Ovary (tissue), 9 donors: ENCODE results near the gene GLB1L2. TPM values are rescaled to one million over a fixed set of nuclear protein-coding genes. Genes with fewer than 3 reads are reported as not detected.

Source experiments
- DNase-seq, 5 donors: peaks; one replicate each; pipeline ENCODE4 v3.0.0-alpha.2; 2019 to 2020
- H3K27ac ChIP-seq, 2 donors: fragments of 200-600 bp; one replicate each; pipeline versions ENCODE4 v1.5.1 to v1.8.0; 2019 to 2022
- H3K27me3 ChIP-seq: fragments of 200-600 bp; one replicate; pipeline ENCODE4 v1.8.0; 2022
- H3K36me3 ChIP-seq: fragments of 200-600 bp; sonication (generic); one replicate; pipeline ENCODE4 v1.5.1; 2019
- H3K4me1 ChIP-seq: one replicate; pipeline ENCODE4 v1.8.1; 2013; ENCODE audit warnings: mild to moderate bottlenecking, moderate library complexity; ENCODE audit not compliant: insufficient read depth
- H3K4me3 ChIP-seq: fragments of 200-600 bp; sonication (generic); one replicate; pipeline ENCODE4 v1.5.1; 2017
- H3K9me3 ChIP-seq, 2 donors: fragments of 200-600 bp in 1 of 2; sonication (generic) in 1 of 2; one replicate each; pipeline versions ENCODE4 v1.5.1 to v1.8.1; 2013 to 2019; ENCODE audit warnings: mild to moderate bottlenecking in 1 of 2, moderate library complexity in 1 of 2
- EP300 ChIP-seq: sonication (generic); formaldehyde crosslinking; IDR thresholded peaks from one replicate; pipeline ENCODE4 v1.6.1; 2017; ENCODE audit warnings: antibody characterized with exemption
- POLR2A ChIP-seq: fragments of 450-650 bp; IDR thresholded peaks from one replicate; pipeline ENCODE4 v1.6.1; 2017; ENCODE audit warnings: antibody characterized with exemption, mild to moderate bottlenecking, moderate library complexity
- WGBS, 3 donors: extraction: QIAGEN DNeasy Blood & Tissue Kit in 1 of 3; methylation state at CpG; one replicate each; pipeline versions ENCODE4 v1.1.5 to v1.1.7; 2013 to 2017; 5-methylcytosine and 5-hydroxymethylcytosine counted together
- intact Hi-C, 4 donors: fragments of 100-400 bp; cut with DNase I; formaldehyde crosslinking; loops; one replicate each; pipeline versions ENCODE4 v1.11.0 to v1.15.1; 2022 to 2023
- polyA plus RNA-seq, 2 donors: library from polyadenylated mRNA; stranded (reverse); fragments of 200-250 nt in 1 of 2; fragments of 350-450 nt in 1 of 2; fragmentation: Illumina TruSeq in 1 of 2; extraction: RNeasy Lipid Tissue Mini Kit (QIAGEN cat#74804) in 1 of 2; gene quantifications; one replicate each; pipeline ENCODE4 v1.2.3, GENCODE V29; 2013 to 2014
- total RNA-seq, 7 donors: library from RNA; depleted of rRNA in 2 of 7; stranded (reverse); fragments of >200 nt in 2 of 7; fragmentation: NEBNext Ultra II Directional in 3 of 7; extraction: Animal tissue kit (Norgen Biotek cat#: 25700) in 3 of 7; gene quantifications; one replicate each; pipeline versions ENCODE4 v1.1.0 to v1.2.4, GENCODE V29; 2016 to 2023
- TF ChIP-seq, protein P1 (sequence below), 3 donors: fragments of 450-650 bp in 2 of 3; fragments of 200-600 bp in 1 of 3; IDR thresholded peaks; one replicate each; pipeline versions ENCODE4 v1.5.1 to v1.8.0; 2016 to 2022; ENCODE audit warnings: antibody characterized with exemption in 3 of 3, mild to moderate bottlenecking in 1 of 3
- donor health status: DM: no; HTN: no; CAD: no; lungs with moderate emphysema.
- donor health status: DM: no; HTN: no; CAD: no.
- donor health status: Bipolar disorder and iron deficiency.
- donor health status: DM: yes; HTN: yes; CAD: no.
- donor health status: DM: no; HTN: no; CAD: no.
- donor health status: DM: yes; HTN: yes; CAD: no.

Gene GLB1L2
- total and polyA plus RNA-seq, 9 donors: 9.8 to 24.6 (median 15.6) TPM

DNA sequence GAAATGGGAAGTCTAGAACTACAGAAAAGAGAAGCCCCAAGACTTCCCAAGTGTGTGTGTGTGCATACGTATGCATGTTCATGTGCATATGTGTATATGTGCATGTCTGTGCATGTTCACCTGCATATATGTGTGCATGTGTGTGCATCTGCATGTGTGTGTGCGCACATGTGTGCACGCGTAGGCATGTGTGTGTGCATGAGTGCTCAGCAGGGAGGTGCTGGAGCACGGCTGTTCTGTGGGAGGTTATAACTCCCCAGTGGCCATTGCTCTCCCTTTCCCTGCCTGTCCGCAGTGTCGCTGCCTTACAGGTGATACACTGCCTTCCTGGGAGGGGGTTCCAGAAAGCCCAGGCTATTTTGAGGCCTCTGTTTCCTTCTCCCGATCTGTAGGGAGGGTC lies 50.5 kb downstream of the GLB1L2 start:
- no peaks in the 10 kb centered on the region for H3K4me1 ChIP-seq
- H3K27me3 ChIP-seq: no peaks in the 10 kb centered on the region
- H3K36me3 ChIP-seq: no peaks in the 10 kb centered on the region
- no peaks in the 10 kb centered on the region for H3K9me3 ChIP-seq
- no peak for DNase-seq
- WGBS, 3 donors: 75 to 86% (median 86%) methylated on average over 8 of the region's 8 CpGs
- no peak overlapping the region for H3K4me3 ChIP-seq
- H3K27ac ChIP-seq: no peak overlapping the region
- intact Hi-C loops: no loop called here
- no peak for TF ChIP-seq POLR2A
- TF ChIP-seq, protein P1, sequence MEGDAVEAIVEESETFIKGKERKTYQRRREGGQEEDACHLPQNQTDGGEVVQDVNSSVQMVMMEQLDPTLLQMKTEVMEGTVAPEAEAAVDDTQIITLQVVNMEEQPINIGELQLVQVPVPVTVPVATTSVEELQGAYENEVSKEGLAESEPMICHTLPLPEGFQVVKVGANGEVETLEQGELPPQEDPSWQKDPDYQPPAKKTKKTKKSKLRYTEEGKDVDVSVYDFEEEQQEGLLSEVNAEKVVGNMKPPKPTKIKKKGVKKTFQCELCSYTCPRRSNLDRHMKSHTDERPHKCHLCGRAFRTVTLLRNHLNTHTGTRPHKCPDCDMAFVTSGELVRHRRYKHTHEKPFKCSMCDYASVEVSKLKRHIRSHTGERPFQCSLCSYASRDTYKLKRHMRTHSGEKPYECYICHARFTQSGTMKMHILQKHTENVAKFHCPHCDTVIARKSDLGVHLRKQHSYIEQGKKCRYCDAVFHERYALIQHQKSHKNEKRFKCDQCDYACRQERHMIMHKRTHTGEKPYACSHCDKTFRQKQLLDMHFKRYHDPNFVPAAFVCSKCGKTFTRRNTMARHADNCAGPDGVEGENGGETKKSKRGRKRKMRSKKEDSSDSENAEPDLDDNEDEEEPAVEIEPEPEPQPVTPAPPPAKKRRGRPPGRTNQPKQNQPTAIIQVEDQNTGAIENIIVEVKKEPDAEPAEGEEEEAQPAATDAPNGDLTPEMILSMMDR (IDR thresholded peaks at IDR 0.05): no peak
- no peak for TF ChIP-seq EP300

DNA sequence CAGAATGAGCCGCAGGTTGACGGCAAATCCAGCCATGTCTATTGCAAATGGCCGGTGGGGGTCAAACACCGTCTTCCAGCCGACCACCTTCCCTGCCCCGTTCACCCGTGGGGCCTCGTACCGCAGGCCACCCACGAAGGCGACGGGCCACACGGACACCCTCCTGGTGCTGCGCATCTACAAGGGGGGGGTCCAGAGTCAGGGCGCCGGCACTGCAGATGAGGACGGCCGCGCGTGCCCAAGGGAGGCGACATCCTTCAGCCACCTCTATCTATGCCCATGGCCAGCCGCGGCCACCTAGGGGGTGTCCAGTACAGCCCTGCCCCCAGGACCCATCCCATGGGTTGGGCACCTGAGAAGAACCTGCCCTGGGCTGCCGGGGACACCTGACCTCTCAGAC lies 51.0 kb downstream of the GLB1L2 start:
- 93 to 94% (median 93%) methylated on average over 24 of the region's 24 CpGs for WGBS, 3 donors
- Histone ChIP-seq H3K4me3 (no peak overlapping the region), H3K36me3 (no peaks in the 10 kb centered on the region), H3K27ac (no peak overlapping the region), H3K9me3 (no peaks in the 10 kb centered on the region), H3K27me3 (no peaks in the 10 kb centered on the region), H3K4me1 (no peaks in the 10 kb centered on the region)
- intact Hi-C loops: no loop called here
- no peak for DNase-seq
- TF ChIP-seq EP300 (no peak), POLR2A (no peak)
- TF ChIP-seq, protein P1 (IDR thresholded peaks at IDR 0.05): no peak

DNA sequence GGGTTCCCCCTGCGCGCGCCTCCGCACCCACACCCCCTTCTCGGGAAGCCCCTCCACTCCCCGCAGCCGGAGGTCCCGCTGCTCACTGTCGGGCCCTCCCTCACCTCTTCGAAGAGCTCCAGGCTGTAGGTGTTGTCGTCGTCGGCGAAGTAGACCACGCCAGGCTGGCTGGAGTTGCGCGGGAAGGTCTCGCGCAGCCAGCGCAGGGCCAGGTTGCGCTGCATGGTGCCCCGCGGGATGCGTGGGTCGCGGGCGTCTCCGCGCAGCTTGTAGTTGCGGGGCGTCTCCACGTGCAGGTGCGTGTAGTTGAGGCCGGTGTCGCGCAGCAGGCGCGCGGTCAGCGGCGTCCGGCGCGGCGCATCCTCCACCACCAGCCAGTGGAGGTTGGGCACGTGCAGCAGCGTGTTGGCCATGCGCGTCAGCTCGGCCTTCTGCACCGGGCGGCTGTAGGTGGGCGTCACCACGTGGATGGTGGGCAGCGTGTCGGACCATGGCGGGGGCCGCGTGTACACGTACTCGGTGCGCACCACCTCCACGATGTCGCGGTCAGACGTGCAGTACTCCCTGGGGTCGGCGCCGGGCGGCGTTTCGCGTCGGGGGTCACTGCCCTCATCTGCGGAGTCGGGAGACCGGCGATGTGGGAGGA lies 51.9 kb downstream of the GLB1L2 start:
- no peaks in the 10 kb centered on the region for H3K9me3 ChIP-seq
- 90 to 93% (median 91%) methylated on average over 78 of the region's 78 CpGs for WGBS, 3 donors
- TF ChIP-seq POLR2A: no peak
- no peak overlapping the region for H3K4me3 ChIP-seq
- no peaks in the 10 kb centered on the region for H3K36me3 ChIP-seq
- no peak overlapping the region for H3K27ac ChIP-seq
- no peaks in the 10 kb centered on the region for H3K4me1 ChIP-seq
- intact Hi-C loops: no loop called here
- DNase-seq: no peak
- no peaks in the 10 kb centered on the region for H3K27me3 ChIP-seq

DNA sequence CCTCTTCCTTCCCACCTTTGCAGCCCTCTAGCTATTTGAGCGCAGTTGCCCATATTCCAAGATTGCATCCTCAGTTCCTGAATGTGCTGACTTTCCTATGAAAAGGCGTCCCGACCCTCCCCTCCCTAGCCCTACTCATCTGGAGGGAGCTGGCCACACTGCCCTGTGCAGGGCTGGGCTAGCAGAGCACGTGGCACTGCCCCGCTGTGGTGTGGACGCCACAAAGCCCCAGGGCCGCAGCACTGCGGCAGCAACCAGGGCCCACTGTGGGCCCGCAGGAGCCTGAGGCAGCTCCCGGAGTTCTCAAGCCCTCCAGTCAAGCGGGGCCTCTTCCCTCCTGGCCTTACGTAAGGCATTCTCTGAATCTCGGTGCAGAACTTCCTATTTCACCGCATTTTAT lies 52.6 kb downstream of the GLB1L2 start:
- TF ChIP-seq, protein P1 (IDR thresholded peaks at IDR 0.05): no peak
- TF ChIP-seq EP300 (no peak), POLR2A (no peak)
- no peaks in the 10 kb centered on the region for H3K36me3 ChIP-seq
- H3K27ac ChIP-seq: no peak overlapping the region
- WGBS, 3 donors: 86 to 90% (median 89%) methylated on average over 14 of the region's 14 CpGs
- no peaks in the 10 kb centered on the region for H3K27me3 ChIP-seq
- no peak for DNase-seq
- intact Hi-C loops: no loop called here
- no peaks in the 10 kb centered on the region for H3K9me3 ChIP-seq
- H3K4me3 ChIP-seq: no peak overlapping the region
- no peaks in the 10 kb centered on the region for H3K4me1 ChIP-seq

DNA sequence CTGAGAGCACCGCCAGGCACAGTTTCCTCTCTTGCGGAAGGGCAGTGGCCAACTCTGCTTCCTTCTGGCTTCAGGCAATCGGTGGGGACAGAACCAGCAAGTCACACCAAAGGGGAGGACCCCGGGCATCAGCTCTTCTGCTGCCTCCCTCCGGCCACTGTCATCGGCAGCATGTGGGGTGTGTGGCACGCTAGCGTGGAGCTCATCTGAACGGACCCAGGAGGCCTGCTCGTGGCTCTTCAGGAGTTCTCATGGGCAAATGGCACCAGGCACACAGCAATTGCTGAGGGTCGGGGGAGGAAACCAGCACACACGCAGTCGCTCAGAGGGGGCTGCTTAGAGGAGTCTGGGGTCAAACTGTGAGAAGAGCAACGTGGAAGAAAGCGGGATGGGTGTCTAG lies 53.4 kb downstream of the GLB1L2 start:
- Histone ChIP-seq H3K27me3 (no peaks in the 10 kb centered on the region), H3K27ac (no peak overlapping the region), H3K36me3 (no peaks in the 10 kb centered on the region), H3K9me3 (no peaks in the 10 kb centered on the region), H3K4me1 (no peaks in the 10 kb centered on the region), H3K4me3 (no peak overlapping the region)
- intact Hi-C loops: no loop called here
- no peak for DNase-seq
- WGBS, 3 donors: 78 to 83% (median 81%) methylated on average over 15 of the region's 15 CpGs
- no peak for TF ChIP-seq EP300
- no peak for TF ChIP-seq POLR2A
- TF ChIP-seq, protein P1 (IDR thresholded peaks at IDR 0.05): no peak
